Adipocyte (in vitro differentiated cells): ENCODE results near the gene MAD1L1.

ENCODE experiments used
- DNase-seq: peaks from one replicate; pipeline ENCODE4 v3.0.0-alpha.2; 2015; ENCODE audit warnings: low read depth
- H3K27me3 ChIP-seq: replicated peaks from 2 replicates; pipeline ENCODE4 v1.7.0; 2013; ENCODE audit warnings: mild to moderate bottlenecking, low read length, moderate library complexity; ENCODE audit not compliant: control insufficient read depth, insufficient read depth
- H3K36me3 ChIP-seq: 2 replicates; pipeline ENCODE4 v1.7.0; 2013; ENCODE audit warnings: low read length, mild to moderate bottlenecking, moderate library complexity; ENCODE audit not compliant: control insufficient read depth, insufficient read depth, severe bottlenecking
- H3K4me1 ChIP-seq: 2 replicates; pipeline ENCODE4 v1.7.0; 2013; ENCODE audit warnings: mild to moderate bottlenecking, low read length, moderate library complexity; ENCODE audit not compliant: control insufficient read depth, insufficient read depth
- H3K4me3 ChIP-seq: 2 replicates; pipeline ENCODE4 v1.7.0; 2013; ENCODE audit warnings: mild to moderate bottlenecking, low read length, moderate library complexity
- H3K9ac ChIP-seq: 2 replicates; pipeline ENCODE4 v1.7.0; 2013; ENCODE audit warnings: mild to moderate bottlenecking, low read length, moderate library complexity
- H3K9me3 ChIP-seq: 2 replicates; pipeline ENCODE4 v1.7.0; 2013; ENCODE audit warnings: mild to moderate bottlenecking, low read length, moderate library complexity; ENCODE audit not compliant: control insufficient read depth

MAD1L1 gene

DNA sequence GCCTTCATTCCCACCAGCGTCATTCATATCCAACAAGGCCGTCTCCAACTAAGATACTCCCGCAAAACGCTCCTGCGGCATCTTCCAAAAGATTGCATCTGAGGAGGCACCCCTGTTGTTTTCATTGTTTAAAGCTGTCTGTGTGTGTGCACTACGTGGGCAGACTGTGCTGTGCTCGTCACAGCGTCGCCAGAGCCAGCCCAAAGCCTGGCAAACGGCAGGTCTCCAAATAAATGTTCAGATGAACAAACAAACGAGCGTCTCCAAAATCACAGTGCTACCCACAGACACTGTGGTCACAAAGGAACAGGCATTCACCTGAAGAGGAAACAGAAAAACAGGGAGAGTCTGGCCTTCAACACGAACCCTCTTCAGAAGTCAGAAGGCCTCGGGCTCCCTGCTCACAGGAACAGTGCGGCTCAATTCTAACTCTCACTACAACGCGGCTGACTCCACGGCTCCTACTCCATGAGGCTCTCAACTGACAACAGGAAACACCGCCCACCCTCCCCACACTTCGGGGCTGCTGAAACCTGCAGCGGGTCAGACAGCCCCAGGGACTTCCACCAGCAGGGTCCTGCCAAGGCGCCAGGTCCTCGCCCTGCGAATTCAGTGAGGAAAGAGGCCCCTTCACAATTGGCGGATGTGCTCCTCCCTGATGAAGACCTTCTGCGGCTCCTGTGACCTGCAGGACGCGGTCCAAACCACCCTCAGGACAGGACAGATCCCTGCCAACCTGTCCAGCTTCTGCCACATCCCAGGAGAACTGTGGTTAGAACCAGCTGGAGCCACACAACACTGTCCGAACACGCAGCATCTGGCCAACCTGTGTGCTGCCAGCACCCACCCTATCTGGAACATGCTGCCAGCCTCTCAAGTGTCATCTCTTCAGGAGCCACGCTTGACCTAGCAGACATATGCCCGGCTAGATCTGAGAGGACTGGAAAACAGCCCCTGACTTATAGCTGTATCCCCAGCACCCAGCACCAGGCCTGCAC lies 36.1 kb downstream of the MAD1L1 start:
- H3K9ac ChIP-seq, result no peak overlapping the region
- peaks cover 19% of the 10 kb centered on the region for H3K36me3 ChIP-seq
- H3K9me3 ChIP-seq, result peaks cover 5% of the 10 kb centered on the region
- H3K4me1 ChIP-seq, result no peaks in the 10 kb centered on the region
- no peaks in the 10 kb centered on the region for H3K27me3 ChIP-seq
- no peak overlapping the region for H3K4me3 ChIP-seq
- no peak for DNase-seq

DNA sequence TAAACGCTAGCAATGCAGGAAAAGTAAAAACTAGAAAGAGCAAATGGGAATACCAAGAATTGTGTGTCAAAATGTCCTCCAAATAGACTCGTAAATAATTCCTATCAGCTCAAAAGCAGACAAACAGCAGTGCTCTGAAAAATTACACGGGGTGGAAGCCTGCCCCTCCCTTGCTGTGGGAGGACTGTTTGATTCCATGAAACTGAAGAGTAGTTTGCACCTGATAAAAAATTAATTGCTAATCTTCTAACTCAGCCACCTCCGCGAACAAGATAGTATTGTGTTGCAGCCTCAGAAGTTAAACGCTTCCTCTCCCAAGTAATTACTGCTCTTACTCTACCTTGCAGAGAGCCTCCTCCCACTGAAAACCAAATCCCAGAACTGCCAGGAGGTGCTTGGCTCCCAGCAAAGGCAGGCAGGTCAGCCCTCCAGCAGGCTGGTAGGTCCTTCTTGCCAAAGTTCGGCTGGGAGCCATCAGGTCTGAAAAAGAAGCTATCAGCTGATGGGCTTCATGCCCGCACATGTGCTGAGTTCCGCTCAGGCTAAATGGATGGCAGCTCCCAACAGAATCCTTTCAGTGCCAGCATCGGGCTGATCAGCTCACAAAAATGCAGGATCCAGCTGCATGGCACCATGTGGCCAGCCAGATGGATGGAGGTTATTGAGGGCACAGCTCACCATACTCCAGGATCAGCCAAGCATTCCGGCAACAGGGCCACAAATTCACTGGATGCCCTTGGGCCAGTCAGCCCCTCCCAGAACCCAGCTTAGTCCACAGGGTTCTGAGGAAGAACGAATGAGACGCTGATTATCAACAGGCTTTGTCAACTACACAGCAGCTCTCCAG lies 37.1 kb downstream of the MAD1L1 start:
- H3K4me1 ChIP-seq, result no peaks in the 10 kb centered on the region
- peaks cover 5% of the 10 kb centered on the region for H3K9me3 ChIP-seq
- no peak overlapping the region for H3K4me3 ChIP-seq
- no peak overlapping the region for H3K9ac ChIP-seq
- no peak for DNase-seq
- H3K36me3 ChIP-seq, result peaks cover 19% of the 10 kb centered on the region
- H3K27me3 ChIP-seq, result no peaks in the 10 kb centered on the region

DNA sequence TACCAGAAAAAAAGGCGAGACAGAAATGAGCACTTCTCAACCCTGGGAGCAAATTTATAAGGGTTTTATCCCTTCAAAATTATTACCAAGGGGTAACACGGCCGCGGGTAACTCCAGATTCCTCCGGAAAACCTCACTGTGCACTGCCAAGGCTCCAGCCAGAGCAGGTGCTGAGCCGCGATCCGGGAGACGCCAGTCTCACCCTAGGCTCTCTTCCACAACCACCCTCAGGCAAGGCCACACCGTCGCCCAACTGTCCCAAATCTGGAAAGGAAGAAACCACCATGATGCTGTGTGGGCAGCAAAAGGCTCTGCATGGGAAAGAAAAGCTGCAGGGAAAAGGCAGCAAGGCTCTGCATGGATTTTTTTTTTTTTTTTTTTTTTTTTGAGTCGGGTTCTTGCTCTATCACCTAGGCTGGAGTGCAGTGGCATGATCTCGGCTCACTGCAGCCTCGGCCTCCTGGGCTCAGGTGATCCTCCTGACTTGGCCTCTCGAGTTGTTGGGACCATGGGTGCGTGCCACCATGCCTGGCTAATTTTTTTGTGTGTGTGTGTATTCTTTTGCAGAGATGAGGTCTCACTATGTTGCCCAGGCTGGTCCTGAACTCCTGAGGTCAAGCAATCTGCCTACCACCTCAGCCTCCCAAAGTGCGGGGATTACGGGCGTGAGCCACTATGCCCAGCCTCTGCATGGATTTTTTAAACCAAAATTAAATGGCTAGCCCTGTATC lies 39.0 kb downstream of the MAD1L1 start:
- H3K36me3 ChIP-seq, result peaks cover 17% of the 10 kb centered on the region

DNA sequence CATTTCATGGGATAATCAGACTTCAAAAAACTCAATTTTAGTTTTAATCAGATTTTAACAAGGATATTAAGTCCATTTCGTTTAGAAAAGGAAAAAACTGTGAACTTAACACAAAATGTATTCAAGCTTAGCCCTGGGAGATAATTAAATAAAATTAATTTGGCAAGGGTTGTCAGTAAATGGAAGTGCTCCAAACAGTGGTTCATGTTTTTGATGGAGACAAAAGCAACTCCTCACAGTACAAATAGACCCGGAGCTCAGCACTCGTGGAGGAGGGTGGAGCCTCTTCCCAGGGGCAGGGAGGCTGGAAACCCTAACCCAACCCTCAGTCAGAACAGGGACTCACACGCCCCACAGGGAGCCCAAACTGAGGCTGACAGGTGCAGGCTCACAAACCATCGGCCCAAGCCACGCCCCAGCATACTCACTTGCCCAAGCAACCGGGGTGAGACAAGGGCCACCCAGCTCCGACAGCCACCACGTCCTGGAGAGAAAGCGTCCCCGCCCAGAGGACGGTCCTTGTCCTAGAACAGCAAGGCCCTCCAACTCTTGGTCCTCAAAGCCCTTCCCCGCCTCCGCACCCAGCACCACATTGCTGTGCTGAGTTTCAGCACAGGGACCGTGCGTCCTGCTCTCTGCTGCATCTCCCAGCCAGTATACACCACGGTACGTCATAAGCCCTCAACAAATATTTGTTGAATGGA lies 39.8 kb downstream of the MAD1L1 start:
- no peak overlapping the region for H3K9ac ChIP-seq
- no peaks in the 10 kb centered on the region for H3K27me3 ChIP-seq
- H3K4me3 ChIP-seq, result no peak overlapping the region
- peaks cover 14% of the 10 kb centered on the region for H3K36me3 ChIP-seq
- peaks cover 9% of the 10 kb centered on the region for H3K9me3 ChIP-seq
- no peaks in the 10 kb centered on the region for H3K4me1 ChIP-seq
- no peak for DNase-seq

More for the DNA sequence above, 39.0 kb downstream of the MAD1L1 start:
- no peak for DNase-seq
- Histone ChIP-seq H3K4me1 (no peaks in the 10 kb centered on the region), H3K27me3 (no peaks in the 10 kb centered on the region), H3K4me3 (no peak overlapping the region), H3K9ac (no peak overlapping the region), H3K9me3 (peaks cover 9% of the 10 kb centered on the region)

DNA sequence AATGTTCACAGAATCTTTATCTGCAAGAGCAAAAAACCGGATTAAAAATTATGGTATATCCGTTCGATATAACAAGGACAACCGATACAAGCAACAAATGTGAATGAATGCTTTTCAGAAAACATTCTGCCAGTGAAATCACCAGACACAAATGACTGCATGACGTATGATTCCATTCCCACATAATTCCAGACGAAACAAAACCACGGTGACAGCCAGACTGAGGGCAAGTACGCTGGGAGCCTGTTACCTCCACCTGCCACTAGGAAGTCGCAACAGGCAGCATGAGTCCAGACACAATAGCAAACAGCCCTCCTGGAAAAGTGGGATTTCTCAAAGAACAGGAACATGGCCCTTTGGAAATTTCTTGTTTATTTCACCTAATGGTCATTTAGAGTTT lies 41.7 kb downstream of the MAD1L1 start:
- Histone ChIP-seq H3K9ac (no peak overlapping the region), H3K4me1 (no peaks in the 10 kb centered on the region), H3K27me3 (no peaks in the 10 kb centered on the region), H3K36me3 (peaks cover 14% of the 10 kb centered on the region), H3K4me3 (no peak overlapping the region), H3K9me3 (peaks cover 9% of the 10 kb centered on the region)
- DNase-seq, result no peak

DNA sequence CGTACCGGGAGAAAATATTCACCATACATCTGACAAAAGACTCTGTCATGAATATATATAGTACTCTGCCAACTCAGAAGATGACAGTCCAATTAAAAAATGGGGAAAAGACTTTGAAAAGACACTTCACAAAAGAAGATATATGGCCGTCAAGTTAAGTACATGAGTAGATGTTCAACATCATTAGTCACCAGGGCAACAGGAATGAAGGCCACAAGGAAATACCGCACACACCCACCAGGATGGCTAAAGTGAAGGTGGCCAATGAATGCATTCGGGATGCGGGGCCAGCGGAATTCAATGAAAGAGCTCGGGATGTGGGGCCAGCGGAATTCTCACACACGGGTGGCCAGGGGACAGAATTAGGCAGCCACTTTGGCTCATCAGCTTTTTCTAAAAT lies 42.2 kb downstream of the MAD1L1 start:
- H3K4me1 ChIP-seq, result no peaks in the 10 kb centered on the region
- H3K4me3 ChIP-seq, result no peak overlapping the region
- no peak for DNase-seq
- no peaks in the 10 kb centered on the region for H3K27me3 ChIP-seq
- H3K36me3 ChIP-seq, result peaks cover 9% of the 10 kb centered on the region
- no peak overlapping the region for H3K9ac ChIP-seq
- peaks cover 9% of the 10 kb centered on the region for H3K9me3 ChIP-seq

DNA sequence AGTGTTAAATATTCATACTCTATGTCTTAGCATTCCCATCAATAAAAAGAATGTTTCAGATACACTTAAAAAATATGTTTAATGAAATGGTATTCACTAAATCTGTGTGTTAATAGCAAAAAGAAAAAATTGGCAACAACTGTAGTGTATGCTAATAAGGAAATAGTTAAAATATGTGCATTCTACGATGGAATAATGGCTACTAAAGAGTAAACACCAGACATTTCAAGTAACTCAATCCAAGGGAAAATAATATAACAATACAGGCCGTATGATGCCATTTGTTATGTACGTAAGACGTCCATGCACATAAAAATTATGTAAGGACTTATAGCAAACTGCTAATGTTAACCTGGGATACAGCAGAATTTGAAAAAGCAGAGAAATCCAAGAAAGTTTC lies 46.6 kb downstream of the MAD1L1 start:
- Histone ChIP-seq H3K9ac (no peak overlapping the region), H3K36me3 (peaks cover 3% of the 10 kb centered on the region), H3K9me3 (peaks cover 4% of the 10 kb centered on the region), H3K4me3 (no peak overlapping the region), H3K27me3 (no peaks in the 10 kb centered on the region), H3K4me1 (no peaks in the 10 kb centered on the region)
- DNase-seq, result no peak

DNA sequence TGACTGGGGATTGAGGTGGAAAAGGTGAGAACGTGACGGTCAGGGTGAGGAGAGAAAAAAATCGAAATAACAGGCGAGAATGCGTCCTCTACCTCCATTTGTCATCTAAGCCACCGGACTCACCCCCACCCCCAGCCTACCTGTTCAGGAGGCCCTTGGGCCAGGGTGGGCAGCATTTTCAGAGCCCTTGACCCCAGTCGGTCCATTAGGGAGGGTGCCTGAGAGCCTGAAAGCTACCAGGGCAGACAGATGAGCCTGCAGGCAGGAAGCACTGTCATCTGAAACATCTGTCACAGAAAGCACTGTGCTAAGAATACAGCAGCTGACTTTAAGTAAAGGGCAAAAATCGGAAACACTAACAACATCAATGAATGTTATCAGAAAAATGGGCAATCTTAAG lies 47.0 kb downstream of the MAD1L1 start:
- Histone ChIP-seq H3K9me3 (peaks cover 4% of the 10 kb centered on the region), H3K27me3 (no peaks in the 10 kb centered on the region), H3K9ac (no peak overlapping the region), H3K4me3 (no peak overlapping the region), H3K4me1 (no peaks in the 10 kb centered on the region), H3K36me3 (peaks cover 3% of the 10 kb centered on the region)
- no peak for DNase-seq

DNA sequence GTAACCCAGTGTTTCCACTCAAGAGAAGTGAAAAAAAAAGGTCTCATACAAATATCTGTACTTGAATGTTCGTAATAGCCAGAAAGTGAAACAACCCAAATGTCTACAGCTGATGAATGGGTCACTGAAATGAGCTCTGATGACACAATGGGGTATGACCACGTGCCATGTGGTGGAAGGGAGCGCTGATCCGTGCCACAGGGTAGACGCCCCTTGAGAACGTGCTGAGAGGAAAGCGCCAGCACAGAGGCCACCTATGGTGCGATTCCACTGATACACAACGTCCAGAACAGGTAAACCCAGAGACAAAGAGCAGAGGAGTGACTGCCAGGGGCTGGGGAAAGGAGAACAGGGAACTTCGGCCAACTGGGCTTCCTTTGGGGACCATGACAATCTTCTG lies 50.3 kb downstream of the MAD1L1 start:
- H3K27me3 ChIP-seq, result no peaks in the 10 kb centered on the region
- H3K36me3 ChIP-seq, result peaks cover 4% of the 10 kb centered on the region
- DNase-seq, result no peak
- H3K9ac ChIP-seq, result no peak overlapping the region
- H3K9me3 ChIP-seq, result no peaks in the 10 kb centered on the region
- H3K4me1 ChIP-seq, result no peaks in the 10 kb centered on the region
- no peak overlapping the region for H3K4me3 ChIP-seq

DNA sequence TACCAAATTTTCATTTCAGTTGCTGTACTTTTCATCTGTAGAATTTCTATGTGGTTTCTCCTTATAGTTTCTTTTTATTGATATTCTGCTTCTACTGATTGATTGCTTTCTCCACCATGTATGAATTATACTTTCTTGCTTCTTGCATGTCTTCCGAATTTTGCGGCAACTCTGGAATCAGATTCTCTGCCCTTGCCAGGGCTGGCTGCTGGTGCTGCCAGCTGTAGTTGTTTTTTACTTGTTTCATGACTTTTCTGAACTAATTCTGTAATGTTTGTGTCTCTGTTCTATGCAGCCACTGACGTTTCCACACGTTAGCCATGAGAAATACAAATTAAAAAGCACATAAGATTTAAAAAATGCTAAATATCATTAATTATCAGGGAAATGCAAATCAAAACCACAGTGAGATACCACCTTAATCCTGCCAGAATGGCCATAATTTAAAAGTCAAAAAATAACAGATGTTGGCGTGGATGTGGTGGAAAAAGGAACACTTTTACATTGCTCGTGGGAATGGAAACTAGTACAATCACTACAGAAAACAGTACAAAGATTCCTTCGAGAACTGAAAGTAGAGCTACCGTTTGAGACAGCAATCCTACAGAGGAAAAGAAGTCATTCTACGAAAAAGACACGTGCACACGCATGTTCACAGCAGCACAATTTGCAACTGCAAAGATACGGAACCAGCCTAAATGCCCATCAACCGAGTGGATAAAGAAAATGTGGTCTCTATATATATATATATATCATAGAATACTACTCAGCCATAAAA lies 51.5 kb downstream of the MAD1L1 start:
- Histone ChIP-seq H3K27me3 (no peaks in the 10 kb centered on the region), H3K9ac (no peak overlapping the region), H3K4me1 (peaks cover under 1% of the 10 kb centered on the region), H3K36me3 (peaks cover 4% of the 10 kb centered on the region), H3K4me3 (no peak overlapping the region), H3K9me3 (no peaks in the 10 kb centered on the region)
- DNase-seq, result no peak
